HepG2 (cell line): Measurements from ENCODE around the gene KRTAP19-8.

Source experiments
- BRF2 ChIP-seq: sonication (generic); formaldehyde crosslinking; IDR thresholded peaks from 2 replicates; pipeline ENCODE4 v1.8.1; 2022; ENCODE audit warnings: mild to moderate bottlenecking, missing genetic modification reagents
- CREM ChIP-seq, 2 experiments: sonication (generic) in 1 of 2; formaldehyde crosslinking in 1 of 2; IDR thresholded peaks; 2 replicates each; pipeline versions ENCODE4 v1.4.0 to v1.6.1; 2016 to 2020; ENCODE audit warnings: antibody characterized with exemption in 1 of 2, mild to moderate bottlenecking in 1 of 2, missing genetic modification reagents in 1 of 2
- CSRNP1 ChIP-seq: sonication (generic); formaldehyde crosslinking; IDR thresholded peaks from 2 replicates; pipeline ENCODE4 v1.8.1; 2023; ENCODE audit warnings: mild to moderate bottlenecking, missing genetic modification reagents
- CTCF ChIP-seq: sonication (generic); formaldehyde crosslinking; IDR thresholded peaks from 2 replicates; pipeline ENCODE4 v1.5.0; 2020; ENCODE audit warnings: mild to moderate bottlenecking, missing genetic modification reagents, moderate library complexity
- IRF1 ChIP-seq: sonication (generic); formaldehyde crosslinking; IDR thresholded peaks from 2 replicates; pipeline ENCODE4 v1.4.0; 2020; ENCODE audit warnings: low read depth, mild to moderate bottlenecking, missing genetic modification reagents
- KLF16 ChIP-seq, 2 experiments: sonication (generic) in 1 of 2; formaldehyde crosslinking in 1 of 2; IDR thresholded peaks; 2 replicates each; pipeline versions ENCODE4 v1.6.1 to v1.8.0; 2016 to 2023; ENCODE audit warnings: missing genetic modification reagents in 2 of 2, missing compliant biosample characterization in 1 of 2
- MTA3 ChIP-seq: sonication (generic); formaldehyde crosslinking; IDR thresholded peaks from 2 replicates; pipeline ENCODE4 v1.4.0; 2020; ENCODE audit warnings: missing genetic modification reagents
- POLR2A ChIP-seq, 2 experiments: IDR thresholded peaks; 2 replicates each; pipeline ENCODE4 v1.6.1; 2011; ENCODE audit warnings: low read depth in 2 of 2, low read length in 2 of 2, mild to moderate bottlenecking in 1 of 2, moderate library complexity in 1 of 2; ENCODE audit not compliant: insufficient read depth in 1 of 2
- POLR2AphosphoS5 ChIP-seq: IDR thresholded peaks from 2 replicates; pipeline ENCODE4 v1.6.1; 2012; ENCODE audit warnings: low read depth, low read length
- PRDM15 ChIP-seq: sonication (generic); formaldehyde crosslinking; IDR thresholded peaks from 2 replicates; pipeline ENCODE4 v1.4.0; 2020; ENCODE audit warnings: missing genetic modification reagents
- STAG1 ChIP-seq: sonication (generic); formaldehyde crosslinking; IDR thresholded peaks from 2 replicates; pipeline ENCODE4 v1.4.0; 2020; ENCODE audit warnings: missing genetic modification reagents
- ZNF7 ChIP-seq: IDR thresholded peaks from 2 replicates; pipeline ENCODE4 v1.6.1; 2016; ENCODE audit warnings: missing biosample characterization, missing genetic modification reagents
- ZNF761 ChIP-seq: sonication (generic); formaldehyde crosslinking; conservative IDR thresholded peaks from 2 replicates; pipeline ENCODE4 v1.4.0; 2020; ENCODE audit warnings: mild to moderate bottlenecking, missing genetic modification reagents
- ZNF777 ChIP-seq: sonication (generic); formaldehyde crosslinking; IDR thresholded peaks from 2 replicates; pipeline ENCODE4 v1.4.0; 2020; ENCODE audit warnings: missing genetic modification reagents

GRCh38 chr21:31018232-31018631, 20.0 kb downstream of the KRTAP19-8 start:
- TF ChIP-seq IRF1 (CRISPR knock-in tag) (no peak), ZNF7 (no peak), CSRNP1 (no peak), STAG1 (CRISPR knock-in tag) (no peak), CTCF (CRISPR knock-in tag) (no peak), MTA3 (CRISPR knock-in tag) (no peak), BRF2 (no peak), CREM (IDR thresholded peaks at IDR 0.05) (no peak), CREM (CRISPR knock-in tag; IDR thresholded peaks at IDR 0.05) (no peak), ZNF761 (CRISPR knock-in tag) (no peak), ZNF777 (CRISPR knock-in tag) (no peak), POLR2AphosphoS5 (no peak), PRDM15 (CRISPR knock-in tag) (no peak), POLR2A (IDR thresholded peaks at IDR 0.05; ENCODE audit: insufficient read depth in 1 of 2, low read depth in 2 of 2, low read length in 2 of 2) (no peak), KLF16 (CRISPR knock-in tag; IDR thresholded peaks at IDR 0.05) (no peak)
